Kidney epithelial cell (primary cell): ENCODE measurements around the gene A4GNT. TPM values are rescaled to one million over a fixed set of nuclear protein-coding genes. Genes with fewer than 3 reads are reported as not detected.
A peak's percentile ranks its signal among the peaks of the same experiment; 100 is the strongest.

ENCODE experiments used
- DNase-seq: peaks from one replicate; pipeline ENCODE4 v3.0.0-alpha.2; 2010; ENCODE audit warnings: low read depth
- H3K27me3 ChIP-seq: 2 replicates; pipeline ENCODE4 v1.6.0; 2011; ENCODE audit warnings: low read length; ENCODE audit not compliant: control insufficient read depth, insufficient read depth
- H3K36me3 ChIP-seq: 2 replicates; pipeline ENCODE4 v1.5.1; 2011; ENCODE audit warnings: low read length; ENCODE audit not compliant: control insufficient read depth, insufficient read depth
- H3K4me3 ChIP-seq: 2 replicates; pipeline ENCODE4 v1.5.1; 2011; ENCODE audit warnings: low read depth, mild to moderate bottlenecking, control low read depth, low read length
- total RNA-seq: library from RNA; depleted of rRNA; stranded (reverse); fragments of >200 nt; gene quantifications from 2 replicates; pipeline ENCODE4 v1.2.3, GENCODE V29; 2015
- TF ChIP-seq, protein P1 (sequence below): IDR thresholded peaks from 2 replicates; pipeline ENCODE4 v1.5.1; 2011; ENCODE audit warnings: mild to moderate bottlenecking, moderate library complexity, low read length, control low read depth, inconsistent platforms; ENCODE audit not compliant: insufficient read depth, poor library complexity, severe bottlenecking

Gene A4GNT
- total RNA-seq = not detected in 2 replicates

GRCh38 chr3:138132239-138132638, at the start of gene A4GNT:
TSS of gene A4GNT (minus strand) at chr3:138132390. CDS start at chr3:138131256, 1,134 bp downstream.
- H3K27me3 ChIP-seq = no peaks in the 10 kb centered on the region
- H3K36me3 ChIP-seq = no peaks in the 10 kb centered on the region
- DNase-seq = no peak
- H3K4me3 ChIP-seq = no peak within 1 kb of the TSS
- TF ChIP-seq, protein P1, sequence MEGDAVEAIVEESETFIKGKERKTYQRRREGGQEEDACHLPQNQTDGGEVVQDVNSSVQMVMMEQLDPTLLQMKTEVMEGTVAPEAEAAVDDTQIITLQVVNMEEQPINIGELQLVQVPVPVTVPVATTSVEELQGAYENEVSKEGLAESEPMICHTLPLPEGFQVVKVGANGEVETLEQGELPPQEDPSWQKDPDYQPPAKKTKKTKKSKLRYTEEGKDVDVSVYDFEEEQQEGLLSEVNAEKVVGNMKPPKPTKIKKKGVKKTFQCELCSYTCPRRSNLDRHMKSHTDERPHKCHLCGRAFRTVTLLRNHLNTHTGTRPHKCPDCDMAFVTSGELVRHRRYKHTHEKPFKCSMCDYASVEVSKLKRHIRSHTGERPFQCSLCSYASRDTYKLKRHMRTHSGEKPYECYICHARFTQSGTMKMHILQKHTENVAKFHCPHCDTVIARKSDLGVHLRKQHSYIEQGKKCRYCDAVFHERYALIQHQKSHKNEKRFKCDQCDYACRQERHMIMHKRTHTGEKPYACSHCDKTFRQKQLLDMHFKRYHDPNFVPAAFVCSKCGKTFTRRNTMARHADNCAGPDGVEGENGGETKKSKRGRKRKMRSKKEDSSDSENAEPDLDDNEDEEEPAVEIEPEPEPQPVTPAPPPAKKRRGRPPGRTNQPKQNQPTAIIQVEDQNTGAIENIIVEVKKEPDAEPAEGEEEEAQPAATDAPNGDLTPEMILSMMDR = no peak

- DNase-seq = no peak
- Histone ChIP-seq H3K27me3 (no peaks in the 10 kb centered on the region), H3K36me3 (no peaks in the 10 kb centered on the region), H3K4me3 (no peak overlapping the region)
- TF ChIP-seq, protein P1 = peak; percentile 56
Measured at GRCh38 chr3:138180375-138181029, 48.3 kb upstream of the A4GNT start.

DNA sequence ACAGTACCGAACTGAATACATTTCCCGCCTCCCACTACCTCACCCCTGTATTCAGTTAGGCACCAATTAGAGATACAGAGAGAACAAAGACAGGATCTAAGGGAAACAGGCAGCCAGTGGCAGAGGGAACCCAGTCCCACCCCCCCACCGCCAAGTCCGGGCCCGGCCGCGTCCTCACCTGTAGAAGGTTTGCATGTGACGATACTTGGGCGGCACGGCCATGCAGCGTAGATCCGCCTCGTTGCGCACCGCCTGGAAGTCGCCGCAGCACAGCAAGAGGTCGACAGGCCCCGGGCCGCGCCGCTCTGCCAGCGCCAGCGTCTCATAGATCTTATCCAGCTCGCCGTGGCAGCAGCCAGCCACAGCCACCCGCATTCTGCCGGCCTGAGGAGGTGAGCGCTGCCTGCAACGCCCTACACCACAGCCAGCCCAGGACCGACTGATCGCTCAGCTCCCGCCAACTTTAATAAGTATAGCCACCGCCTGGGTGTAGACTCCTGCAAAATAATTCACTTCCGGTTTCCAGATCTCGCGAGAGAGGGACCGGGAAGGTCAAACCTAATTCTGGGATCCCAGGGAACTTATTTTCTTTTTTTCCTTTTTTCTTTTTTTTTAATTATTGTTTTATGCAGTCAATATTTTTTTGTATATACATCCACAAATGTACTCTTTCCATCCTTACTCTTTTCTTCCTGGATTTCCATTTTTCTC, 42.4 kb upstream of the A4GNT start, which contains the start of gene DBR1:
TSS of gene DBR1 (minus strand) at position 501 of the 711 bp plus-strand sequence. CDS start at position 375, 126 bp downstream.
- Histone ChIP-seq H3K27me3 (no peaks in the 10 kb centered on the region), H3K36me3 (no peaks in the 10 kb centered on the region), H3K4me3 (peak within 1 kb of the TSS; percentile 92)
- DNase-seq = no peak
- TF ChIP-seq, protein P1 = no peak

DNA sequence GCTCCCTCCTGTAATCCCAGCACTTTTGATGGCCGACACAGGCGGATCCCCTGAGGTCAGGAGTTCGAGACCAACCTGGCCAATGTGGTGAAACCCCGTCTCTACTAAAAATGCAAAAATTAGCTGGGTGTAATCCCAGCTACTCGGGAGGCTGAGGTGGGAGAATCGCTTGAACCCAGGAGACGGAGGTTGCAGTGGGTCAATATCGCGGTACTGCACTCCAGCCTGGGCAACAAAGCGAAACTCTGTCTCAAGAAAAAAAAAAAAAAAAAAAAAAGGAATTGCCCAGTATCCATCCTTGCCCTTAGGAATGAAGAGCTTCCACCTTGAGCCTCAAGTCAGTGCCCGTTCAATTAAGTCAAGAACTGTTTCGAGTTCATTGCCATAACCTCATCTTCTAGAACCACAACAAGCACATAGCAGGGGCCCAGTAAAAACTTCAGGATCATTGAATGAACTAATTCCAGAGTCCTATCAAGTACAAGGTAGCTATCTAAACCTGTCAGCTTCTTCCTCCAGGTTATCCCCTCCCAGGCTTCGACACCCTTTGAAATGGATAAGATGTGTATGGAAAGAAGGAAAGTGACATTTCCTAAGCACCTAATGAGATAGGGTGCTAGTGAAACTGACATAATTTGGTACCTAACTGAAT, 41.7 kb upstream of the A4GNT start:
- no peak for DNase-seq
- Histone ChIP-seq H3K27me3 (no peaks in the 10 kb centered on the region), H3K36me3 (peaks cover 2% of the 10 kb centered on the region), H3K4me3 (peak overlapping the region; percentile 92)
- TF ChIP-seq, protein P1 = no peak

GRCh38 chr3:138172625-138173024, 40.4 kb upstream of the A4GNT start:
- Histone ChIP-seq H3K27me3 (no peaks in the 10 kb centered on the region), H3K36me3 (peaks cover 2% of the 10 kb centered on the region), H3K4me3 (no peak overlapping the region)
- no peak for DNase-seq
- TF ChIP-seq, protein P1 = no peak
